Myometrial cell (primary cell): ENCODE data around the gene IFNA2. TPM values are rescaled to one million over a fixed set of nuclear protein-coding genes. Genes with fewer than 3 reads are reported as not detected.

ENCODE experiments used
- total RNA-seq: library from RNA; depleted of rRNA; stranded (reverse); fragments of >200 nt; gene quantifications from 2 replicates; pipeline ENCODE4 v1.2.3, GENCODE V29; 2015

IFNA2 gene
- total RNA-seq: not detected in 2 replicates

GRCh38 chr9:21385131-21385670 lies at the start of gene IFNA2:
IFNA2 (minus strand) TSS chr9:21385398; CDS start chr9:21385329, 69 bp downstream.

GRCh38 chr9:21408817-21409216 lies 23.6 kb upstream of the IFNA2 start, which contains the start of gene IFNA8:
IFNA8 (plus strand) TSS chr9:21409117; CDS start chr9:21409177, 60 bp downstream.

GRCh38 chr9:21367957-21368356 lies 17.2 kb downstream of the IFNA2 start, which contains the start of gene IFNA13:
IFNA13 (minus strand) TSS chr9:21368057; CDS start chr9:21368010, 47 bp downstream.

GRCh38 chr9:21350787-21351186 lies 34.4 kb downstream of the IFNA2 start, which contains the start of gene IFNA6:
IFNA6 (minus strand) TSS chr9:21350887; CDS start chr9:21350887, 0 bp downstream.

GRCh38 chr9:21334701-21335632 lies 50.2 kb downstream of the IFNA2 start, which contains the start of gene KLHL9:
KLHL9 (minus strand) TSS chr9:21335404; CDS start chr9:21334859, 545 bp downstream.

Other genes with a start within 250 kb of the IFNA2 start
- not detected in 2 replicates for gene IFNW1, start 243.6 kb downstream of the IFNA2 start, total RNA-seq
- gene IFNA21, start 218.7 kb downstream of the IFNA2 start, total RNA-seq: not detected in 2 replicates
- not detected in 2 replicates for gene IFNA4, start 197.8 kb downstream of the IFNA2 start, total RNA-seq
- gene IFNA7, start 183.2 kb downstream of the IFNA2 start, total RNA-seq: not detected in 2 replicates
- not detected in 2 replicates for gene IFNA10, start 178.3 kb downstream of the IFNA2 start, total RNA-seq
- not detected in 2 replicates for gene IFNA16, start 168.1 kb downstream of the IFNA2 start, total RNA-seq
- not detected in 2 replicates for gene IFNA17, start 157.2 kb downstream of the IFNA2 start, total RNA-seq
- gene IFNA14, start 145.4 kb downstream of the IFNA2 start, total RNA-seq: not detected in 2 replicates
- not detected in 2 replicates for gene IFNA5, start 80.1 kb downstream of the IFNA2 start, total RNA-seq
- gene KLHL9, start 50.0 kb downstream of the IFNA2 start, total RNA-seq: 22.5 and 29.8 TPM in 2 replicates
- not detected in 2 replicates for gene IFNA6, start 34.5 kb downstream of the IFNA2 start, total RNA-seq
- gene IFNA13, start 17.3 kb downstream of the IFNA2 start, total RNA-seq: not detected in 2 replicates
- not detected in 2 replicates for gene IFNA8, start 23.7 kb upstream of the IFNA2 start, total RNA-seq
- not detected in 2 replicates for gene IFNA1, start 55.0 kb upstream of the IFNA2 start, total RNA-seq
- gene IFNE, start 96.9 kb upstream of the IFNA2 start, total RNA-seq: not detected in 2 replicates